GM19043 (cell line): ENCODE results near the gene NTPCR.
"Not testable (repeated sequence)": the region's sequence is repeated elsewhere in the genome, so short reads cannot be mapped to it uniquely, and the experiment has no call there.

Source experiments
- ATAC-seq: cut with Tn5 transposase; IDR thresholded peaks from one replicate; pipeline ENCODE4 v1.9.1; 2021; ENCODE audit warnings: low read depth; ENCODE audit not compliant: unreplicated experiment

NTPCR gene, protein sequence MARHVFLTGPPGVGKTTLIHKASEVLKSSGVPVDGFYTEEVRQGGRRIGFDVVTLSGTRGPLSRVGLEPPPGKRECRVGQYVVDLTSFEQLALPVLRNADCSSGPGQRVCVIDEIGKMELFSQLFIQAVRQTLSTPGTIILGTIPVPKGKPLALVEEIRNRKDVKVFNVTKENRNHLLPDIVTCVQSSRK

DNA sequence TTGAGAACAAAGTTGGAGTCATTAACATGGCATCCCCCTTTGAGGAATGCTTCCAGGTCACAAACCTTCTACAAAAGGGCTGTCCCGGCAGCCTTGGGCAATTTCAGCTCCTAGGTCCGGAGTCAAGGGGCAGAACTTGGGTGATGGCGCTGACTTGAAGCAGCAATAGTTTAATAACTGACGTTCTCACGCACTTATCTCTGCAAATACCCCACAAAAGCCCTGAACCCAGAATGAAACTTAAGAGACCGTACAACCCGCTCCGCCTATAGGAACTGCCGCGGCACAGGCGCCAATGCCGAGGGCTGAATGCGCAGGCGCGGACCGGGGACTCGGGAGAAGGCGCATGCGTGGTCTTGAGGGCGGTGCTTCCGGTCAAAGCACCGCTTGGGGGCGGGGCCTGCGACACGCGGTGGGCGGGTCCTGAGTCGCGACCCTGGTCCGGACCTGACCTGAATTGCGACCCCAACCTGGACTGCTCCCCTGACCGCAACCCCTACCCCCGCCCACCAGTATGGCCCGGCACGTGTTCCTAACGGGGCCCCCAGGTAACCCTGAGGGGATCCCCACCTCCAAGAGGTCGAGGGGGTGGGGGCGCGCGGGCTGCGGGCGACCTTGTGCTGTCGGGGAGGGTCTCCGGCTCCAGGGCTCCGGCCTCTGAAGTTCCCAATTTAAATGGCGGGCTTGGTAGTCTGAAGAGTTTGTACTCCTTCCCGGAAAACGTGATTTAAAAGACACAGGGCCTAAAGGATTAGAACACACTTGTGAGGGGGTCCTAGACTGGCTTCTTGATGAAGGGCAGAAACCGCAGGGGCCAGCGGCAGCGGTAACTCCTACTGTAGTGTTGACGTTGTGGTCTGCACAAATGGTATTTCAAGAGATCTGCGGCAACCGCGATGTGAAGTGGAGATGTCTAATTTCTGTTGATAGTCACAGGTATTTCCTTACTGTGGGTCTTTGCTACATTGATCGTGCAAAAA is at the start of gene NTPCR:
NTPCR (plus strand) TSS at position 415 of the 980 bp plus-strand sequence; CDS start at position 515, 100 bp downstream.
- ATAC-seq = peak; percentile 78

DNA sequence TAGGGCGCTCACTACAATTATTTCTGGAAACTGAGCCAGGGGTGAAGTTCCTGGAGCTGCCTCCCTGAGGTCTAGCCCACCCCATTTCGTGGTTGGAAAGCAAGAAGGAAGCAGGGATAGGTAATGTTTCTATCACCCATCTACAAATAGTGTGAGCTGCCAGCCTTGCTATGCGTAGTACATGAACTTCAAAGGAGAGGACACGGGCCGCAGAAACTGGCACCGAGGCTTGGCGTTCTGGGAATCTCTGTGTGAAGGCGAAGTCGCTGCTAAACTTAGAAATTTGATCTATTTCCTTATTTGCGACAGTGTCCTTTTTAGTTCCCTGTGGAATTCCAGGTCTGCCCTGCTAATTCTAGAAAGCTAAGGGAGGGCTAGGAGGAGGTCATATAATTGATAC is 49.6 kb upstream of the NTPCR start:
- ATAC-seq = no peak

DNA sequence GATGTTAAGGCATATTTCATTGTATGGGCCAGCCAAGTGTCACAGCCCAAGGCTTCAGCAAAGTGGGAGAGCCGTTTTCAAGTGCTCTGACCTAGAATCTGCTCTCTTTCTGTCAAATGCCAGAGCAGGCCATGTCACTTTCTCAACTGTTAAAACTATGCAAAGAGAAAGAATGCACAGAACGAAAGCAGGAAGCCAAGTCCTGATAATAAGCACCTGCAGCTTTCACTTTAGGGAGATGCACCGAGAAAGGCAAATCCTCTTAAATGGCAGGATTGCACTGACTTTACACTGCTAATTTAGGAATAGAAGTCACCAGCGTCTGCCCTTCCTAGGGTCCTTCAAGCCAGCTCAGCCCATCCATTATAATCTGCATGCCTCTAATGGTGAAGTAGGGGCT is 49.2 kb upstream of the NTPCR start:
- ATAC-seq = no peak

DNA sequence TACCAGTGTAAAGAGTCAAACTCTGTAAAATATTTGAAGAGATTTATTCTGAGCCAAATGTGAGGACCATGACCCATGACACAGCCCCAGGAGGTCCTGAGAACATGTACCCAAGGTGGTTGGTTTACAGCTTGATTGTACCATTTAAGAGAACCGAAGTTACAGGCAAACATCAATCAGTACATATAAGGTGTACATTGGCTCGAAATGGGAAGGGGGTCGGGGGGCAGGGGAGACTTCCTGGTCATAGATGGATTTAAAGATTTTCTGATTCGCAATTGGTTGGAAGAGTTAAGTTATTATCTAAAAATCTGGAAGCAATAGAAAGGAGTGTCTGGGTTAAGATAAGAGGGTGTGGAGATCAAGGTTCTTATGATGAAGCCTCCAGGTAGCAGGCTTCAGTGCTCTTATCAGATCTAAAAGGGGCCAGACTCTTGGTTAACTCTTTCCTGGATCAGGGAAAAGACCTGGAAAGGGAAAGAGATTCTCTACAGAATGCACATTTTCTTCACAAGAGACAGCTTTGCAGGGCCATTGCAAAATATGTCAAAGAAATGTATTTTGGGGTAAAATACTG is 47.5 kb upstream of the NTPCR start:
- no peak for ATAC-seq

DNA sequence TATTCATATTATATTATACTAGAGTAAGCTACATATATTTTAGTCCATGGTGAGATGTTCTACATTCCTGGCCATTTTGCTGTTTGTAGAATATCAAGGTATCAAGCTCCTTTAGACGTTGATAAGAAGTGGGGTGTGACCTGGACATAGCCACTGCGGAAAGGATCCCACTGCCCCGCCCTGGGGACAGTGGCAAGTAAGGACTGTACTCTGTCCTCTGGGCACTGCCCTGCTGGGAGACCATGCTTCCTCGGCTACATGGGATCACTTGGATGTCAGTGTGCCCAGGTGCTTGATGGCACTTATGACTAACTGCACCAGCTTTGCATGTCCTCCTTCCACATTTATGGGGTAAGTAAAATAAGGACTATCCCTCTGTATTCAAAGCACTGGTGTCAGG is 46.3 kb upstream of the NTPCR start:
- no peak for ATAC-seq

DNA sequence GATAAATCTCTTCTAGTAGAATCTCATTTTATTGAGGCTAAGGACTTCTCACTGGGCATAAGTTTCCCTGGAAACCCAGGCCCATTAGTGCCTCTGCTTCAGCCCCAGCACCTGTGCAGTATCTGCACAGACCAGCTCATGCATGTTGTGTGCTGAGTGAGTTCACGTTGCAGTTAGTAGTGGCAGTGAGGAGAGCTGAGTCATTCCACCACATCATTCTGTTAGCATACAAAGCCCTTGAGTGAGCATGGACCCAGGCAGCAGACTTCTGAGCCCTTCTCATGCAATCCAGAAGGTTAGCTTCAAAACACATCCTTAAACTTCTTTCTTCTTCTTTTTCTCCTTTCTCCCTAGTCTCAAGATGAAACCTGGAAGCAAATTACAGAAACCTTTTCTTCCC is 45.8 kb upstream of the NTPCR start:
- no peak for ATAC-seq

DNA sequence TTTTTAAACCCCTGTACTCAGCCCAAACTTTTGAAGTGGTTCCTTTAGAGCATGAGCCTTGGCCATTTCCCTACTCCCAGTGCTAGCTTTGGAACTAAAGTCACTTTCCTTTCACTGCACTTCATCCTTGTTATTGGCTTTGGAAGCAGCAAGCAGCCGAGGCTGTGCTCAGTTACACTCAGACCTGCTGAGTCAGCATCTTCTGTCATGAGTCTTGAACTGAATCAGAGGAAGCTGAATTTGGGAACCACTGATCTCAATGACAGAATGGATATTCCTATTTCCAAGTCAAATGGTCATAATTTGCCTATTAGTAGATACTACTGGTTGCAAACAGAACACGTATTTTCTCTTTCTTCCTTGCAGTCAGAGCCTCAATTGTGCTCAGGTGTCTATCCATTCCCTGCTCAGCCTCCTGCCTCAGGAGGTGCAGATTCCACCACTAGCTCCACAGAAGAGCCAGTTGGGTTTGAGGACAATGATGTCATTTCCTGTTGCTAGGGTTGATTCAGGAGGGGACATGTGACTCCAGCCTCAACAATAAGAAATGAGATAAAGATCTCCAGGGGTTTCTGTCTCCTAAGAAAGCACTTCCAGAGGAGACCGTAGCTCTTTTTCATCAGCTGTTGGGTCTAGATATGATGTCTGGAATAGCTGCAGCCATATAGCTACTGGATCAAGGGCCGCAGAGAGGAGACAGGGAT is 44.9 kb upstream of the NTPCR start:
- no peak for ATAC-seq

DNA sequence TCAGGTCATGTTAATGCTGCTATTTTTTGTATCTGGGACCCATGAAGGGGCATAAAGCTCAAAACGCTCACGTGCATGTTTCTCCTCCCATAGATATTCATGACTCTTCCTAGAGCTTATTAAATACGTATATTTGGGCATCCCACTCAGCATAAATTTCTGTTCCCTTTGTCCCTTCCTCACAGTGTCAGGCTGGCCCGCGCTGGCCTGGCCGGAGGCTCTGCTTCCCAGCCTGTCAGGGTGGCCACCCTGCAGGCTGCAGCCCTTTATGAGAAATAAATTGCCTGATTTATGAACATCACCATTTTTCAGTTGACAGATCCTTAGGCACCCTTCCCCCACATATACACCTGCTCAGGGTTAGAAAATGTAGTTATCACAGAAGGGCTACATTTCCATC is 44.0 kb upstream of the NTPCR start:
- ATAC-seq = no peak

DNA sequence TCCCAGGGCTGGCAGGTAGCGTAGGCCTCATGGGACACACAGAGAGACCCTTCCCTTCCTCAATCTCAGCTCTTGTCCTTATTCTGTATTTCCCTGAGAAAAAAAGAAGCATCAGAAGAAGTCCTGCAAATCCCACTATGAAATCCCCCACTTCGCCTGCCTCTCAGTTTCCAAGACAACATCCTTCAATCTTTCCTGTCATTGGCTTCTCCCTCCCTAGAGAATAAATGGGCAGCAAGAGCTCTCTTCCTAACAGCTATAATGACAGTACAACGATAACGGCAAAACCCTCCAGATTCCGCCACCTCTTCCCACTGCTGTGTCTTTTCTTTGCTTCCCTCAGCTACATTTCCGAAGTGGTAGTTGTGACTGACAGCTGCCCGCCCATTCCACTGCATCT is 41.6 kb upstream of the NTPCR start:
- ATAC-seq = no peak

DNA sequence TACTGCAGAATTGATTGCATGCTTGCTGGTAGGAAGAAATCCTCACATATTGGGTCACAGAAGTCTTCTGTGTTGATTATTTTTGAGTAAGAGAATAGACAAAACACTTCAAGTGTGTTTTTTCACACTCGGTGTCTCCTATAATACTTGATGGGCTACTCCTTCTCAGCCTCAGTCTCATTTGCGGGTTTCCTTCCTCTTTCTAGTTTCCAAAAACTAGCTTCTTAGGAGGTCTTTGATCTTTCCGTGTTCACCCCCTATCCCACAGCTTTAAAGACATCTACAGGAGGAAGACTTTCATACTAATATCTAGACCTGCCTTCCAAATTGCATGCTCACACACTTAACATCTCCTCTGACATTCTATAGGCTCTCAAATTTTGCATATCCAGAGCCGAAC is 40.7 kb upstream of the NTPCR start:
- no peak for ATAC-seq

DNA sequence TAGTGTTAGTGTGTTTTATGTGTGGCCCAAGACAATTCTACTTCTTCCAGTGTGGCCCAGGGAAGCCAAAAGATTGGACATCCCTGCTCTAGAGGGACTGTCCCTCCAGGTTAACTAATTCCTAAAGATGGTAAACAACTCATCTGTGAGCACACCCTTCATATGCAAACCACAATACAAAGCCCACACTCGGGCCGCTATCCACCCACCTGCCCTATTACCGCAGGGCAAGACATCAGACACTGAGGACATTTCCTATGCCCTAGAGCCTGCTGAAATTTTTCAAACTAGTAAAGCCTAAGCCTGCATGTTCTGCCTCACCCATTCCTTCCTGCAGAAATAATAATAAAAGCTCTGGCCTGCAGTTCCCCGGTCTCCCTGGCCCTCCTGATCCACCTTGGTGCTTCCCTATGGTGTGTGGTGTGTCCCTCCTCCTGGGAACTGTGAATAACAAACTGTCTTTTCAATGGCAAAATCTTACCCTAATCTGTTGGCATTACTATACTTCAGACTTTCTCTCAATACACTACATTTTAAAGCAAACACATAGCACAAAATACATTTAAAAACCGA is 39.3 kb upstream of the NTPCR start:
- ATAC-seq = no peak

DNA sequence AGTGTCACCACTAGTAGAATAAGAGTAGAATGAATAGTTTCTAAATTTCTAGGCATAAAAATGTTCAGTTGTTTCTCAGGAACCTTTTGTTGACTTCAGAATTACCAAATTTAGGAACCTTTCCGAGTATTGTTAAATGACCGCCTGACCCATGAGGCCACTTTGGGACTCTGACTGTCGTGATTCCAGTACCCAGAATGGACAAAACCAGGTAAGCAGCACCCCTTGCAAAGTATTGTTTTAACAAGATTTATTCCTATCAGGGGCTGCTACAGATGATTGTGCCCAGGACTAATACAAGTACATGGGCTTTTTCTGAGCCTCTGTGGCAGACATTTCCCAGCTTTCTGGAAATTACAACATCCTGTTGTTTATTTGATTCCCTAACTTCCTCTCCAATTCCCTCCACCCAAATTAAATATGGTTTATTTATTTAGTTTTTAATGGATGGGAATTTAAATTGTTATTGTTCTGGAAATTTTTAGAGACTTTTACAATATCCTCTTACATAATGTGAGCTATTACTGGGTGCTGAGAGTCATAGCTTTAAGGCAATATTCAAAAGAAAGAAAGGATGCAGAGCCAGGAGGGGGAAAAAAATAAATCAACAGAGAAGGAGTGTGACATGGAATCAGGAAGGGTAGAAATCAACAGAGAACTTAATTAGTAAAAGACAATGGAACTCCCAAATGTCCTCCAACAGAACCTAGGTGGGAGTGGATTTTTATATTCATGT is 37.4 kb upstream of the NTPCR start:
- no peak for ATAC-seq

DNA sequence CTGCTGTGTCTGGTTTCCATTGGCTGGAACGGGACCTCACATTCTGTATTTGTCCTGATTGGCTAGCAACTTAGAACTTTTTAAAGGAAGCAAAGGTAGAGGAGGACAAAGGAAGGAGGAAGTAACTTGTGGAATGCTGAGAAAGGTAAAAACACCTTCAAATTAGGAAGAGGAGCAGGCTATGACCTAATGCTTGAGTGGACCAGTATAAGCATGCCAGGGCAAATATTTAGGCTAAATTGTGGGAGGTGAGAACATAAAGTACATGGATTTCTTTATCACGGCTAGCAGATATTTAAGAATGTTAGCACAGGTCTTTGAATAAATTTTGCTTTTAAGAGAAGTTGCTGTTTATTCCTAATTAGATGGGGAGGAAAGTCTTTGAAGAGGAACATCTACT is 36.1 kb upstream of the NTPCR start:
- ATAC-seq = not testable (repeated sequence)

DNA sequence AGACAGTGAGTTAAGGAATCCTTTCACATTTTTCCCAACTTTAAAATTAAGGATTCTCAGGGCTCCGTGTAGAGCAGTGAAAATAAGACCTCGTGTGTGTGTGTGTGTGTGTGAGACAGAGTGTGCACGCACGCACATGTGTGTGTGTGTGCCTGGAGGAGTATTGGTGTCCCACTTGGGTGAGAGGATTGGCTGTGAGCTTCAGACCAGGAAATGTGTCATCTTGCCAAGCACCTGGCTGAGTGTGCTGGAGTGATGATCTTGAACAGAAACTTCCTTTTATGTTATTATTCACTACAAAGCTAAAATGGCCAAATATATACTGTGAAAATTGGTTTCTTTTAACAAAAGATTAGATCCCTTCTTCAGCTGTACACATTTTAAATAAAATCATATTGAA is 35.2 kb upstream of the NTPCR start:
- ATAC-seq = no peak

DNA sequence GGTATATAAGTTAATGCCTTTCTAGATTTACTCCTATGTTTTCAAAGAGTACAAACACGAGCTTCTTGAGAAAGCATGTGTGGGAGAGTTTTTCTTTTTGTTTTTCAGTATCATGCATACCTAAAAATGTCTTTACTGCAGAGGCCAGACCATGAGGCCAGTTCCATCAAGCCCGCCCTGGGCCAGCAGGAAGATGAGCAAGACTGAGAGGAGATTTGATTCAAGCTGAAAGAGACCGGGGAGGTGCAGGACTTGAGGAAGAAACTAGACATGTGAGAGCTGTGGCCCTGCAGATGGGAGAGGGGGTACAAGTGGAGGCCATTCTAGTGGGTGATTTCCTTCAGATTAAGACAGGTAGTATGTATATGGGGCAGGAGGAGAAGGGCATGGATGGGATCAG is 33.4 kb upstream of the NTPCR start:
- no peak for ATAC-seq

DNA sequence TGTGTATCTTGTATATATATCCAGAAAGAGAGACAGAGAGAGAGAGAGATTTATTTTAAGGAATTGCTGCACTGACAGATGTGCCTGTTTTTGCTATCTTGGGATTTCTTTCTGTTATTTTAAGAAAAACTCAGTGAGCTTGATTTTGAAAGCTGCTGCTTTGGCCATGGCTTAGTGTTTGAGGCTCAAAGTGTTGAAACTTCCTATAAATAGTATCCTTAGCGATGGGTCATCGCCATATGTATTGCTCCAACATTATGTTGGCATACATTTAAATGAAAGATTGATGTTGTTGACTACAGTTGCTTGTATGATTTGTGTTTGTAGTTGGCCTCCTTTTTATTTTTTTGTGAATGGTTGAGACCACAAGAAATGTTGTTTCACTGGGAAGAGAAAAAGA is 29.0 kb upstream of the NTPCR start:
- ATAC-seq = no peak

DNA sequence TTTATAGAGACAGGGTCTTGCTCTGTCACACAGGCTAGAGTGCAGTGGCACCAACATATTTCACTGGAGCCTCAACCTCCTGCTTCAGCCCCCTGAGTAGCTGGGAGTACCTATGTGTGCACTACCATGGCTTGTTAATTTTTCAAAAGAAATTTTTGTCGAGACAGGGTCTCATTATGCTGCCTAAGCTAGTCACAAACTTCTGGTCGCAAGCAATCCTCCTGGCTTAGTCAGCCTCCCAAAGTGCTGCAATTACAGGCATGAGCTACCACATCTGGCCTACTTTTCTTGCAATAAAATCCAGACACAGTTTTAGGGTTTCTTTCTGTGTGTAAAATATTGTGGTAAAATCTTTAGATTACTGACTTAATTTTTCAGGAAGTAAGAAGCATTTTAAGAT is 27.9 kb upstream of the NTPCR start:
- ATAC-seq = no peak

DNA sequence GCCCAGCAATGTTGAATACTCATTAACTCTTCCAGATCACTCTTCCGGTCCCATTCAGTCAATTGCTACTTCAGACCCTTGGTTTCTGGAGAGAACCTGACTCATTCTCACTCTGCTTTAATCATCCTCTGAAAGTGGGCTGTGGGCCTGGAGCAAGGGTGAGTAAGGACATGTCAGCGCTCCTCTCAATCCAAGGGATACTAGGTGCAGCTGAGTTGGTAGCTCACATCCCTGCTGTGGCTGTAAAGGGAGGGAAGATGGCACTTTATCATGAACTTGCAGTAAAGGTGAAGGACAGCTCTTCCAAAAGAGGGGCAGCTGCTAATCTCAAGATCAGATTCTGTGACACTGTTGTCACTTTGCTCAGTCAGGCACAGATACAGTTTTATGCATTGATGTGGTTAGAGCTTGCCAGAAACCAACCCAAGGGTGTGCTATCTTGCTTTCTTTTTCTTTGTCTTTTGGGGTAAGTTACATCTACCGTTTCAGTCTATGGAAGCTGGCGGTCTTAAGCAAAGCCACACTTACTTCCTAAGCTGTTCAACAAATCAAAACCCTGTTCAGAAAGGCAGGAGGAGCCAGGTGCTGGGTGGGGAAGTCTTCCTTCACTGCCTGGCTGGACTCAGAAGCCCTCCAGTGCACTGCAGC is 26.5 kb upstream of the NTPCR start:
- peak; percentile 91 for ATAC-seq

DNA sequence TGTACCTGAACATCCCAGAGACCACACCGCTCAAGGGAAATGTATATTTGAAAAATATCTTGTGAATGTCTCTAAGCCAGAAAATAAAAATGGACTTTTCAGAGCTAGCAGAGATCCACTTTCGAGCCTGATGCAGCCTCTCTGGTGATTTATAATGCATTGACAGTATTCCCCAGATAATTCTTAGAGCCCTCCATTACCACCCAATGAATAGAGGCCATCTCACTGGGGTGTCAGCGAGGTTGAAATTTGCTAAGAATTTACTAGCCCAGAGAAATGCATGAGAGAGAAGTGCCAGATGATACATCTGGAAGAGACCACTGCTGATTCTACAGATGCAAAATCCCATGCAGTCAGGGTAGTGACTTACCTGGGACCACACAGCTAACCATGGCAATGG is 25.5 kb upstream of the NTPCR start:
- no peak for ATAC-seq
